HG03095 (cell line): ENCODE results near the gene ATR.
"Not testable (repeated sequence)": the region's sequence is repeated elsewhere in the genome, so short reads cannot be mapped to it uniquely, and the experiment has no call there.

Source experiments
- ATAC-seq: cut with Tn5 transposase; IDR thresholded peaks from one replicate; pipeline ENCODE4 v1.9.1; 2021; ENCODE audit warnings: moderate library complexity; ENCODE audit not compliant: unreplicated experiment

ATR gene

GRCh38 chr3:142578329-142579223 lies at the start of gene ATR:
Gene ATR, minus strand, starts transcription at chr3:142578733. Its CDS starts 29 bp downstream, at chr3:142578704.
- ATAC-seq: peak; percentile 96

- ATAC-seq: no peak
These were observed 48.4 kb upstream of the ATR start for GRCh38 chr3:142626971-142627370.

GRCh38 chr3:142625153-142625440 lies 46.6 kb upstream of the ATR start:
- no peak for ATAC-seq

- no peak for ATAC-seq
These were observed 46.0 kb upstream of the ATR start for GRCh38 chr3:142624341-142625152.

GRCh38 chr3:142623194-142623593 lies 44.7 kb upstream of the ATR start:
- no peak for ATAC-seq

- no peak for ATAC-seq
These were observed 43.9 kb upstream of the ATR start for GRCh38 chr3:142622405-142622804.

- no peak for ATAC-seq
These were observed 40.5 kb upstream of the ATR start for GRCh38 chr3:142618917-142619461.

GRCh38 chr3:142615171-142615570 lies 36.6 kb upstream of the ATR start:
- no peak for ATAC-seq

GRCh38 chr3:142614059-142614626 lies 35.6 kb upstream of the ATR start:
- no peak for ATAC-seq

- ATAC-seq: no peak
These were observed 35.0 kb upstream of the ATR start for GRCh38 chr3:142613491-142613890.

- ATAC-seq: no peak
These were observed 32.7 kb upstream of the ATR start for GRCh38 chr3:142611206-142611605.

- no peak for ATAC-seq
These were observed 30.6 kb upstream of the ATR start for GRCh38 chr3:142609136-142609535.

GRCh38 chr3:142608631-142609030 lies 30.1 kb upstream of the ATR start:
- ATAC-seq: no peak

GRCh38 chr3:142604940-142605339 lies 26.4 kb upstream of the ATR start:
- ATAC-seq: no peak

- not testable (repeated sequence) for ATAC-seq
These were observed 24.8 kb upstream of the ATR start for GRCh38 chr3:142603386-142603705.

GRCh38 chr3:142602619-142603385 lies 24.3 kb upstream of the ATR start:
- ATAC-seq: no peak

GRCh38 chr3:142601713-142602112 lies 23.2 kb upstream of the ATR start:
- no peak for ATAC-seq

GRCh38 chr3:142597906-142598305 lies 19.4 kb upstream of the ATR start:
- ATAC-seq: no peak

GRCh38 chr3:142596726-142597088 lies 18.2 kb upstream of the ATR start:
- ATAC-seq: no peak

- peak; percentile 82 for ATAC-seq
These were observed 17.6 kb upstream of the ATR start, which contains the start of gene PLS1 for GRCh38 chr3:142595951-142596725. Gene PLS1, plus strand, starts transcription at chr3:142596393. Its CDS starts 67,845 bp downstream, at chr3:142664238.
